ENCODE data around the gene XCL2. TPM values are rescaled to one million over a fixed set of nuclear protein-coding genes. Genes with fewer than 3 reads are reported as not detected.

XCL2 gene
- total RNA-seq, 4 donors from 2014 or later, result 4.6 TPM; not detected in 3

- no peaks in the 10 kb centered on the region for H3K4me1 ChIP-seq
- H3K4me3 ChIP-seq, result no peak overlapping the region
- no peaks in the 10 kb centered on the region for H3K36me3 ChIP-seq
- TF ChIP-seq, protein P1, sequence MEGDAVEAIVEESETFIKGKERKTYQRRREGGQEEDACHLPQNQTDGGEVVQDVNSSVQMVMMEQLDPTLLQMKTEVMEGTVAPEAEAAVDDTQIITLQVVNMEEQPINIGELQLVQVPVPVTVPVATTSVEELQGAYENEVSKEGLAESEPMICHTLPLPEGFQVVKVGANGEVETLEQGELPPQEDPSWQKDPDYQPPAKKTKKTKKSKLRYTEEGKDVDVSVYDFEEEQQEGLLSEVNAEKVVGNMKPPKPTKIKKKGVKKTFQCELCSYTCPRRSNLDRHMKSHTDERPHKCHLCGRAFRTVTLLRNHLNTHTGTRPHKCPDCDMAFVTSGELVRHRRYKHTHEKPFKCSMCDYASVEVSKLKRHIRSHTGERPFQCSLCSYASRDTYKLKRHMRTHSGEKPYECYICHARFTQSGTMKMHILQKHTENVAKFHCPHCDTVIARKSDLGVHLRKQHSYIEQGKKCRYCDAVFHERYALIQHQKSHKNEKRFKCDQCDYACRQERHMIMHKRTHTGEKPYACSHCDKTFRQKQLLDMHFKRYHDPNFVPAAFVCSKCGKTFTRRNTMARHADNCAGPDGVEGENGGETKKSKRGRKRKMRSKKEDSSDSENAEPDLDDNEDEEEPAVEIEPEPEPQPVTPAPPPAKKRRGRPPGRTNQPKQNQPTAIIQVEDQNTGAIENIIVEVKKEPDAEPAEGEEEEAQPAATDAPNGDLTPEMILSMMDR (IDR thresholded peaks at IDR 0.05), result no peak
- TF ChIP-seq POLR2A (IDR thresholded peaks at IDR 0.05), result no peak
- H3K27me3 ChIP-seq, result no peaks in the 10 kb centered on the region
- no peaks in the 10 kb centered on the region for H3K9me3 ChIP-seq
- DNase-seq, result no peak
- no peak overlapping the region for H3K27ac ChIP-seq
Measured at GRCh38 chr1:168507828-168508227, 36.0 kb downstream of the XCL2 start.

GRCh38 chr1:168507231-168507630, 36.6 kb downstream of the XCL2 start:
- TF ChIP-seq, protein P1 (IDR thresholded peaks at IDR 0.05), result no peak
- no peak for TF ChIP-seq POLR2A (IDR thresholded peaks at IDR 0.05)
- H3K27me3 ChIP-seq, result no peaks in the 10 kb centered on the region
- no peaks in the 10 kb centered on the region for H3K4me1 ChIP-seq
- H3K9me3 ChIP-seq, result no peaks in the 10 kb centered on the region
- H3K36me3 ChIP-seq, result no peaks in the 10 kb centered on the region
- no peak overlapping the region for H3K4me3 ChIP-seq
- DNase-seq, result no peak
- H3K27ac ChIP-seq, result no peak overlapping the region

- Histone ChIP-seq H3K27ac (no peak overlapping the region), H3K4me1 (no peaks in the 10 kb centered on the region), H3K27me3 (no peaks in the 10 kb centered on the region), H3K4me3 (no peak overlapping the region), H3K9me3 (no peaks in the 10 kb centered on the region), H3K36me3 (no peaks in the 10 kb centered on the region)
- DNase-seq, result no peak
- TF ChIP-seq POLR2A (IDR thresholded peaks at IDR 0.05), result no peak
- TF ChIP-seq, protein P1 (IDR thresholded peaks at IDR 0.05), result no peak
Measured at GRCh38 chr1:168506204-168506819, 37.5 kb downstream of the XCL2 start.

DNA sequence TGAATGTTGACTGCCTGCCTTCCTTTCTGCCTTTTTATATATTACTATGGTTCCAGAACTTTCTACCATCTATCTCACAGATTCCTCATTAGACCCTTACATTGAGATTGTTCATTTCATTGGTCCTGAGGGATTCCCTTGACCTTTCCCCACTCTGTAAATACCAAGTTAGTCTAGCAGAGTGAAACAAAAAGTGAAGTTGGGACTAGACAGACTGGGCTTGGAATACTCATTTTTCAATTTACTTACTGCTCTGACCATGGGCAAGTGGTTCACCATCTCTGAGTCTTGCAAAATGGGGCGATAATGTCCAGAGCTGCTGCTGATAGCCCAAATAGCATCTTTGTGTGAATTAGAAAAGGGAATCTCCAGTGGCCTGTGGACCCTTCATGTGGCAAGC, 38.8 kb downstream of the XCL2 start:
- H3K4me1 ChIP-seq, result peaks cover 0 to 2% (median 0%) of the 10 kb centered on the region in 4 donors
- no peaks in the 10 kb centered on the region for H3K9me3 ChIP-seq
- no peak overlapping the region for H3K4me3 ChIP-seq
- H3K27ac ChIP-seq, result no peak overlapping the region
- H3K27me3 ChIP-seq, result no peaks in the 10 kb centered on the region
- H3K36me3 ChIP-seq, result no peaks in the 10 kb centered on the region
- no peak for TF ChIP-seq POLR2A (IDR thresholded peaks at IDR 0.05)
- TF ChIP-seq, protein P1 (IDR thresholded peaks at IDR 0.05), result no peak
- DNase-seq, result no peak

GRCh38 chr1:168504064-168504837, 39.5 kb downstream of the XCL2 start:
- H3K36me3 ChIP-seq, result no peaks in the 10 kb centered on the region
- peak in 1 of 3 donors; percentile 65 for DNase-seq
- no peak overlapping the region for H3K27ac ChIP-seq

More at GRCh38 chr1:168504064-168504837, 39.5 kb downstream of the XCL2 start:
- TF ChIP-seq, protein P1 (IDR thresholded peaks at IDR 0.05), result no peak
- no peak for TF ChIP-seq POLR2A (IDR thresholded peaks at IDR 0.05)
- Histone ChIP-seq H3K27me3 (no peaks in the 10 kb centered on the region), H3K4me1 (peaks cover 0 to 7% (median 0%) of the 10 kb centered on the region in 4 donors), H3K4me3 (no peak overlapping the region), H3K9me3 (no peaks in the 10 kb centered on the region)
